ENCODE measurements around the gene TMEM120A. TPM values are rescaled to one million over a fixed set of nuclear protein-coding genes. Genes with fewer than 3 reads are reported as not detected.

TMEM120A gene
- total and polyA plus RNA-seq, 8 donors: 29.5 to 72.0 (median 35.1) TPM

DNA sequence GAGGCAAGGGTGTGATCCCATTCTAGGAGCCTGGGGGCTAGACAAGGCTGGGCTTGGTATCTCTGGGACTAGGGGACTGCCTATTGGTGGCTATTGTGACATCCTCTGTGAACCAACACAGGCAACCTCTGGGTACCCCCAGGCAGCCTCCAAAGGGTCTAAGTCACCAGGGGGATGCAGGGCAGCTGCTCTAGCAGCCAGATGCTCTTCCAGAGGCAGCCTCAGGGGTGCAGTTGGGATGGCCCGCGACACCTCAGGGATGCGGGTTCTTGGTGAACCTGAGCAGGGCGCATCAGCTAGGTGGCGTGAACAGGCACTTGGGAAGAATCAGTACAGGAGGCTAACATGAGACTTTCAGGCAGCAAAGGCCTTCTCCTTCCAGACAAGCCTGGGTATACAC lies 1.6 kb upstream of the TMEM120A start:
- DNase-seq: peak in 1 of 6 donors; percentile 51
- Histone ChIP-seq H3K4me3 (no peak overlapping the region), H3K9me3 (no peaks in the 10 kb centered on the region), H3K4me1 (peaks cover 0 to 5% (median 0%) of the 10 kb centered on the region in 3 donors), H3K27ac (no peak overlapping the region), H3K36me3 (no peaks in the 10 kb centered on the region), H3K27me3 (no peaks in the 10 kb centered on the region)
- ATAC-seq: no peak
- WGBS, 2 donors: 99 to 100% methylated on average over 5 of the region's 5 CpGs
- TF ChIP-seq, protein P1, sequence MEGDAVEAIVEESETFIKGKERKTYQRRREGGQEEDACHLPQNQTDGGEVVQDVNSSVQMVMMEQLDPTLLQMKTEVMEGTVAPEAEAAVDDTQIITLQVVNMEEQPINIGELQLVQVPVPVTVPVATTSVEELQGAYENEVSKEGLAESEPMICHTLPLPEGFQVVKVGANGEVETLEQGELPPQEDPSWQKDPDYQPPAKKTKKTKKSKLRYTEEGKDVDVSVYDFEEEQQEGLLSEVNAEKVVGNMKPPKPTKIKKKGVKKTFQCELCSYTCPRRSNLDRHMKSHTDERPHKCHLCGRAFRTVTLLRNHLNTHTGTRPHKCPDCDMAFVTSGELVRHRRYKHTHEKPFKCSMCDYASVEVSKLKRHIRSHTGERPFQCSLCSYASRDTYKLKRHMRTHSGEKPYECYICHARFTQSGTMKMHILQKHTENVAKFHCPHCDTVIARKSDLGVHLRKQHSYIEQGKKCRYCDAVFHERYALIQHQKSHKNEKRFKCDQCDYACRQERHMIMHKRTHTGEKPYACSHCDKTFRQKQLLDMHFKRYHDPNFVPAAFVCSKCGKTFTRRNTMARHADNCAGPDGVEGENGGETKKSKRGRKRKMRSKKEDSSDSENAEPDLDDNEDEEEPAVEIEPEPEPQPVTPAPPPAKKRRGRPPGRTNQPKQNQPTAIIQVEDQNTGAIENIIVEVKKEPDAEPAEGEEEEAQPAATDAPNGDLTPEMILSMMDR (IDR thresholded peaks at IDR 0.05): no peak
- no peak for FAIRE-seq
- intact Hi-C loops (cut with DNase I): no loop called here

DNA sequence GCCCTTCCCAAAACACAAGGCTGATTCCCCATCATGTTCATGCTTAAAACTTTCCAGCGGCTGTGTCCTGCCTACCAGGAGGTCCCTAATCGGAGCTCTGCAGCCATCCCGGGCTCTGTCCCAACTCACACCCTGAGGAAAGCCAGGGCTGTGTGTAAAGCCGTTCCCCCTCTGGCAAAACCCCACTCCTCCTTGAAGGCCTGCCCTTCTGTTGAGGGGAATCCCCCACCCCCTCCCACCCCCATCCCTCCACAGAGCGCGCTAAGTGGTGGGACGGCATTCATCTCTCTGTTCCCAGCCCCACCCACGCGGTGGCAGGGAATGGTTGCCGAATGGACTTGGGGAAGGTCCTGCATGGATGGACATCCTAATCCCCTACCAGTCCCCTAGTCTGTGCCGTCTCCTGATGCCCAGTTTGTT lies 667 bp upstream of the TMEM120A start:
- TF ChIP-seq, protein P1 (IDR thresholded peaks at IDR 0.05): no peak
- H3K27me3 ChIP-seq: no peaks in the 10 kb centered on the region
- H3K27ac ChIP-seq: peak overlapping the region; percentile 83 to 91 (median 87)
- ATAC-seq (peak in 2 of 4 donors; percentile 0 to 1), DNase-seq (peak in 1 of 6 donors; percentile 17), FAIRE-seq (no peak)
- H3K36me3 ChIP-seq: no peaks in the 10 kb centered on the region
- peak overlapping the region in 2 of 4 donors; percentile 73 to 92 for H3K4me3 ChIP-seq
- WGBS, 2 donors: 49 to 50% methylated on average over 11 of the region's 11 CpGs
- H3K9me3 ChIP-seq: no peaks in the 10 kb centered on the region
- intact Hi-C loops (cut with DNase I): no loop called here
- H3K4me1 ChIP-seq: peaks cover 0 to 5% (median 0%) of the 10 kb centered on the region in 3 donors

DNA sequence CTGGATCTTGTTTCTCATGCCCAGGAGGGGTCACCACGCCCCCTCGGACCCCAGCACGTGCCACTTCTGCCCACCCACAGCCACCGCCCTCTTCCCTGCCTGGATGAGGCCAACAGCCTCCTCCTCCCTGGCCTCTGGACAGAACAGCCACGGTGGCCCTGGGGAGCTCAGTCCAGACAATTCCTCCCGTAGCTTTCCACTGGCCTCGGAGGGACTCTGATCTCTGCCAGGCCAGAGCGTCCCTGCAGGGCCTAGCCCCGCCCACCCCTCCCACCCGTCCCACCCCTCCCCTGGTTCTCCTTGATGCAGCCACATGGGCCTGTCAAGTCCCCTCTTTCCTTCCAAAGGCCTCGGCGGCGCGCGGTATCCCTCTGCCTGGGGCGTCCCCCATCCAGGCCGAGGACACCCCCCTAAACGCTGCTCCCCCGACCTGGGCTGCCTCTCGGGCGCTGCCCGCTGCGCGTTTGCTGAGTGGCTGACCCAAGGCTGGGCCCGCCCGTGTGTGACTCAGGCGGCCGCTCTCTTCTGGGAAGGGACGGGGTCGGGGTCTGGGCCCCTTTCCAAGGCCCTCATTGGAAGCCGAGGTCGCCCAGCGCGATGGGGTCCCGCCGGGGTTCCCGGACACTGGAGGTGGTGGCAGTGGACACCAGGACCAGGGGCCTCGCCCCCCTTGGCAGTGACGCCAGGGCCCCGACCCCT lies 557 bp downstream of the TMEM120A start:
- Histone ChIP-seq H3K27me3 (no peaks in the 10 kb centered on the region), H3K9me3 (no peaks in the 10 kb centered on the region), H3K4me1 (peaks cover 0 to 9% (median 0%) of the 10 kb centered on the region in 3 donors), H3K4me3 (peak overlapping the region; percentile 60 to 92 (median 76)), H3K36me3 (no peaks in the 10 kb centered on the region), H3K27ac (peak overlapping the region; percentile 83 to 91 (median 87))
- FAIRE-seq: no peak
- peak; percentile 35 to 46 (median 45) for ATAC-seq
- intact Hi-C loops (cut with DNase I): no loop called here
- WGBS, 2 donors: 2% methylated on average over 38 to 40 of the region's 40 CpGs
- TF ChIP-seq, protein P1 (IDR thresholded peaks at IDR 0.05): no peak
- DNase-seq: peak; percentile 52 to 87 (median 68)

DNA sequence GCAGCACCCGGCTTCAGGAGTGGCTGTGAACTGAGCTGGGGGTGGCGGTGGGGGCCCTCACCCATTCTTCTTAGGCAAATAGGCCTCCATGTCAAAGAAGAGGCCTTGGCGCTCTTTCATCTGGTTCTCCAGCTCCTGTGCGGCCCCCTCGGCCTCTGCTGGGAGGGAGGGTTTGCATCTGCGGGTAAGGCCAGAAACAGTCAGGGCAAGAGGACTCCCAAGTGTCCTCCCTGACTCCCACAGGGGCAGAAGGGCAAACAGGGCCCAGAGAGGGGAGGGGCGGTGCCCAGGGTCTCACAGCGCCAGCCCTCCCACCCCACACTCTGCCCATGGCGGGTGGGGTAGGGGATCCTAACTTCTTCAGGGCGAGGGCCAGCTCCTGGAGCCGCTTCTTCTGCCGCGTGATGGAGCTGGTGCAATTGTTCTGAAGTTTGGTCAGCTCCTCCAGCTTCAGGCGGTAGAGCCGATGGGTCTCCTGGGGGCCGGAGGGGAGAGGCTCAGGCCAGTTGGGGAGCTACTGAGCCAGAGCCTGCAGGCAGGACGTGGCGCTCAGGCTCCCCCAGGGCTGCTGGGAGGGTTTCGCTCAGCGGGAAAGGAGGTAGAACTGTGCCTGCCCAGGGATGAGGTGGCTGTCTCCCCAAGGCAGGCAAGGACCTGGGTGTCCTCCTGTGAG lies 2.2 kb downstream of the TMEM120A start:
- H3K27ac ChIP-seq: peak overlapping the region in 2 of 4 donors; percentile 23 to 62
- intact Hi-C loops (cut with DNase I): no loop called here
- TF ChIP-seq, protein P1 (IDR thresholded peaks at IDR 0.05): no peak
- 92% methylated on average over 20 of the region's 20 CpGs for WGBS, 2 donors
- DNase-seq (peak in 2 of 6 donors; percentile 17 to 55), ATAC-seq (no peak), FAIRE-seq (no peak)
- H3K27me3 ChIP-seq: no peaks in the 10 kb centered on the region
- H3K4me1 ChIP-seq: peaks cover 0 to 9% (median 0%) of the 10 kb centered on the region in 3 donors
- H3K4me3 ChIP-seq: no peak overlapping the region
- H3K36me3 ChIP-seq: peaks cover 0 to 9% (median 0%) of the 10 kb centered on the region in 3 donors
- H3K9me3 ChIP-seq: no peaks in the 10 kb centered on the region
